Gastrocnemius medialis (tissue), 4 donors: ENCODE measurements around the gene KCNK15.

ENCODE experiments used
- POLR2A ChIP-seq, 2 donors: fragments of 450-650 bp; IDR thresholded peaks; one replicate each; pipeline ENCODE4 v1.6.1; 2017; ENCODE audit warnings: antibody characterized with exemption in 2 of 2, mild to moderate bottlenecking in 2 of 2, moderate library complexity in 2 of 2
- TF ChIP-seq, protein P1 (sequence below), 5 experiments: fragments of 450-650 bp in 3 of 5; fragments of 200-600 bp in 2 of 5; sonication (generic) in 2 of 5; IDR thresholded peaks in 4 of 5; conservative IDR thresholded peaks in 1 of 5; 1 replicate in 4 of 5; 2 replicates in 1 of 5; pipeline ENCODE4 v1.5.1; 2016 to 2019; ENCODE audit warnings: antibody characterized with exemption in 5 of 5, mild to moderate bottlenecking in 3 of 5, moderate library complexity in 3 of 5

GRCh38 chr20:44765701-44766347 is 20.2 kb downstream of the KCNK15 start:
- TF ChIP-seq, protein P1, sequence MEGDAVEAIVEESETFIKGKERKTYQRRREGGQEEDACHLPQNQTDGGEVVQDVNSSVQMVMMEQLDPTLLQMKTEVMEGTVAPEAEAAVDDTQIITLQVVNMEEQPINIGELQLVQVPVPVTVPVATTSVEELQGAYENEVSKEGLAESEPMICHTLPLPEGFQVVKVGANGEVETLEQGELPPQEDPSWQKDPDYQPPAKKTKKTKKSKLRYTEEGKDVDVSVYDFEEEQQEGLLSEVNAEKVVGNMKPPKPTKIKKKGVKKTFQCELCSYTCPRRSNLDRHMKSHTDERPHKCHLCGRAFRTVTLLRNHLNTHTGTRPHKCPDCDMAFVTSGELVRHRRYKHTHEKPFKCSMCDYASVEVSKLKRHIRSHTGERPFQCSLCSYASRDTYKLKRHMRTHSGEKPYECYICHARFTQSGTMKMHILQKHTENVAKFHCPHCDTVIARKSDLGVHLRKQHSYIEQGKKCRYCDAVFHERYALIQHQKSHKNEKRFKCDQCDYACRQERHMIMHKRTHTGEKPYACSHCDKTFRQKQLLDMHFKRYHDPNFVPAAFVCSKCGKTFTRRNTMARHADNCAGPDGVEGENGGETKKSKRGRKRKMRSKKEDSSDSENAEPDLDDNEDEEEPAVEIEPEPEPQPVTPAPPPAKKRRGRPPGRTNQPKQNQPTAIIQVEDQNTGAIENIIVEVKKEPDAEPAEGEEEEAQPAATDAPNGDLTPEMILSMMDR (IDR thresholded peaks at IDR 0.05 in 4 of 5, conservative IDR thresholded peaks at IDR 0.05 in 1 of 5): no peak
- no peak for TF ChIP-seq POLR2A (IDR thresholded peaks at IDR 0.05)
